ENCODE measurements around the gene METTL8. TPM values are rescaled to one million over a fixed set of nuclear protein-coding genes. Genes with fewer than 3 reads are reported as not detected.

Gene METTL8
- total RNA-seq, 2 donors from 2014 or later = 8.1 to 18.0 TPM

DNA sequence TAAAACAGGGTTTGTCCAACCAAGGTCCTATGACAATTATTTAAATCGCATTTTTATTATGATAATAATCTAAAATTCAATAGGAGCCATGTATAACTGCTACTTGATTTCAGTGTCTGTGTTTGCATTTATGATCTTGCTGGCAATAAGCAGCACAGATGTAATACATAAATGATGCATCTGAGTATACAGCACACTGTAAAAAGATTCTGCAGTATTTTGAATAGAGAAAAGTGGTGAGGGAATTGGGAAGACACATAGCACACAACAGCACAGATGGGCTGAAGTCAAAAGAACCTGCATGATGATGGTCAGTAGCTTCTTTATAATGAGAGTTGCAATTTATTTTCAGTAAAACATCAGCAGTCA is 26.1 kb downstream of the METTL8 start:
- no peaks in the 10 kb centered on the region for H3K36me3 ChIP-seq
- no peak overlapping the region for H3K27ac ChIP-seq
- H3K27me3 ChIP-seq (replicated peaks; ENCODE audit: insufficient read depth) = no peaks in the 10 kb centered on the region
- no peak for DNase-seq (ENCODE audit: low spot score)
- H3K4me1 ChIP-seq (replicated peaks) = no peaks in the 10 kb centered on the region
- no peaks in the 10 kb centered on the region for H3K9me3 ChIP-seq
- TF ChIP-seq, protein P1, sequence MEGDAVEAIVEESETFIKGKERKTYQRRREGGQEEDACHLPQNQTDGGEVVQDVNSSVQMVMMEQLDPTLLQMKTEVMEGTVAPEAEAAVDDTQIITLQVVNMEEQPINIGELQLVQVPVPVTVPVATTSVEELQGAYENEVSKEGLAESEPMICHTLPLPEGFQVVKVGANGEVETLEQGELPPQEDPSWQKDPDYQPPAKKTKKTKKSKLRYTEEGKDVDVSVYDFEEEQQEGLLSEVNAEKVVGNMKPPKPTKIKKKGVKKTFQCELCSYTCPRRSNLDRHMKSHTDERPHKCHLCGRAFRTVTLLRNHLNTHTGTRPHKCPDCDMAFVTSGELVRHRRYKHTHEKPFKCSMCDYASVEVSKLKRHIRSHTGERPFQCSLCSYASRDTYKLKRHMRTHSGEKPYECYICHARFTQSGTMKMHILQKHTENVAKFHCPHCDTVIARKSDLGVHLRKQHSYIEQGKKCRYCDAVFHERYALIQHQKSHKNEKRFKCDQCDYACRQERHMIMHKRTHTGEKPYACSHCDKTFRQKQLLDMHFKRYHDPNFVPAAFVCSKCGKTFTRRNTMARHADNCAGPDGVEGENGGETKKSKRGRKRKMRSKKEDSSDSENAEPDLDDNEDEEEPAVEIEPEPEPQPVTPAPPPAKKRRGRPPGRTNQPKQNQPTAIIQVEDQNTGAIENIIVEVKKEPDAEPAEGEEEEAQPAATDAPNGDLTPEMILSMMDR (IDR thresholded peaks at IDR 0.05) = no peak
- TF ChIP-seq POLR2A (IDR thresholded peaks at IDR 0.05) (no peak), POLR2AphosphoS5 (IDR thresholded peaks at IDR 0.05) (no peak)
- no peak overlapping the region for H3K4me3 ChIP-seq
- 95% methylated on average over 1 of the region's 1 CpG for WGBS
- intact Hi-C loops (cut with DNase I) = no loop called here

DNA sequence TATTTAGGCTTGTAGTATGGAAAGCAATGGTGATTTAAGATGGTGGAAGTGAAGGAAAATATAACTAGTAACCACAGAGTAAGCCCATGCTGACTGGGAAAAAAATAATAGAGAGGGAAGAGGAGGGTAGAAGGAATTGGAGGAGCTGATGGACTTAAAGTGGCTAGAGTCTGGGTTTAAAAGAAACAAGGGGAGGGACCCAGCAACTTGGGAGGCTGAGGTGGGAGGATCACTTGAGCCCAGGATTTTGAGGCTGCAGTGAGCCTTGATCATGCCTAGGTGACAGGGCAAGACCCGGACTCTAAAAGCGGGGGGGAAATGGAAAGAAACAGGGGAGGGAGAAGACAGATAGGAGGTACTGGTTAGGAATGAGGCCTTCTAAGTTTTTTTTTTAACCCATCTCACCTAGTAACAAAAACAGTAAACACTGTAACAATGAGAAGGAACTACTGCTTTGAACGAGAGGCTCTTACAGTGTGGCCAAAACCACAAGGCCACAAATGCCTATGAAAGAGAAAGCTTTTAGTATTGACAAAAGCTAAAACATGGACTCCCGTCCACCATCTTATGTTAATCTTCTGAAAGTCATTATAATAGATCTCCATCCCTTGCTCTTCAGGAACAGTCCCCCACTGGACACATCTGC is 26.6 kb downstream of the METTL8 start:
- WGBS = 81% methylated on average over 4 of the region's 4 CpGs
- H3K36me3 ChIP-seq = no peaks in the 10 kb centered on the region
- no peak for DNase-seq (ENCODE audit: low spot score)
- no peaks in the 10 kb centered on the region for H3K9me3 ChIP-seq
- intact Hi-C loops (cut with DNase I) = no loop called here
- no peak overlapping the region for H3K4me3 ChIP-seq
- TF ChIP-seq, protein P1 (IDR thresholded peaks at IDR 0.05) = no peak
- no peak for TF ChIP-seq POLR2AphosphoS5 (IDR thresholded peaks at IDR 0.05)
- no peak for TF ChIP-seq POLR2A (IDR thresholded peaks at IDR 0.05)
- no peaks in the 10 kb centered on the region for H3K27me3 ChIP-seq (replicated peaks; ENCODE audit: insufficient read depth)
- no peak overlapping the region for H3K27ac ChIP-seq
- H3K4me1 ChIP-seq (replicated peaks) = no peaks in the 10 kb centered on the region

DNA sequence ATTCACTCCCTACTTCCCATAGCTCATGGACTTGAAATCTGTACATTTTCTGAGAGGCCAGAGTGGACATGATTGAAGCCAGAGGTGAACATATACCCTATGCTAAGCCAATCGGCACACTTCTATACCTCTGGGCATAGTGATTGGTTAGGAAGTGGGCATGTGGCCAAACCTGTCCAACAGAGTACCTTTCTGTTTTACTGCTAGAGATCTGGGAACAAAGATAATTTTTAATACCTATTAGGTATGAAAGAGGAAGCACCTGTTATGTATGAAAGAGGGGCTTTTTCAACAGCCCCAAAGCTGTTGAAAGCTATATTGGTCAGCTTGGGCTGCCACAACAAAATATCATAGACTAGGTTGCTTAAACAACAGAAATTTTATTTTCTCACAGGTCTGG is 27.7 kb downstream of the METTL8 start:
- H3K9me3 ChIP-seq = no peaks in the 10 kb centered on the region
- intact Hi-C loops (cut with DNase I) = no loop called here
- DNase-seq (ENCODE audit: low spot score) = no peak
- no peak overlapping the region for H3K27ac ChIP-seq
- H3K4me3 ChIP-seq = no peak overlapping the region
- H3K4me1 ChIP-seq (replicated peaks) = no peaks in the 10 kb centered on the region
- TF ChIP-seq POLR2A (IDR thresholded peaks at IDR 0.05) (no peak), POLR2AphosphoS5 (IDR thresholded peaks at IDR 0.05) (no peak)
- TF ChIP-seq, protein P1 (IDR thresholded peaks at IDR 0.05) = no peak
- H3K27me3 ChIP-seq (replicated peaks; ENCODE audit: insufficient read depth) = no peaks in the 10 kb centered on the region
- 42% methylated on average over 1 of the region's 1 CpG for WGBS
- no peaks in the 10 kb centered on the region for H3K36me3 ChIP-seq

DNA sequence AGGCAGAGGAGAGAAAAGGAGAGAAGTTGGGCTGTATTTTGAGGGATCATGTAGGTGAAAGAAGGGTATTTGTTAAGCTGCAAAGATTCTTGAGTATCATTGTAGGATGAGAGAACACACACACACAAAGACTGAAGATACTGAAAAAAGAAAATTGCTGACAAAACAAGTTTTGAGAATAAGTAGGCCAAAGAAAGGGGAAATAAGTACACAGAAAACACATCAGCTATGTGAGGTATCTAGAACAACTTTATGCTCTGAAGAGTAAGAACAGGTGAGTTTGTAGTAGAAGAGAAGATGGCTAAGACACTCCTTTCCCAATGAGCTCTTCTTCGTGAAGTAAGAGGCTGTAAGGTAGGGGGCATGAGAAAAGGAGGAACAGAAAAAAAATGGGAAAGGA is 28.2 kb downstream of the METTL8 start:
- no peak for TF ChIP-seq POLR2A (IDR thresholded peaks at IDR 0.05)
- TF ChIP-seq, protein P1 (IDR thresholded peaks at IDR 0.05) = no peak
- TF ChIP-seq POLR2AphosphoS5 (IDR thresholded peaks at IDR 0.05) = no peak
- Histone ChIP-seq H3K36me3 (no peaks in the 10 kb centered on the region), H3K27ac (no peak overlapping the region), H3K4me1 (replicated peaks) (no peaks in the 10 kb centered on the region), H3K4me3 (no peak overlapping the region), H3K27me3 (replicated peaks; ENCODE audit: insufficient read depth) (no peaks in the 10 kb centered on the region), H3K9me3 (no peaks in the 10 kb centered on the region)
- 100% methylated on average over 1 of the region's 1 CpG for WGBS
- intact Hi-C loops (cut with DNase I) = no loop called here
- DNase-seq (ENCODE audit: low spot score) = no peak

DNA sequence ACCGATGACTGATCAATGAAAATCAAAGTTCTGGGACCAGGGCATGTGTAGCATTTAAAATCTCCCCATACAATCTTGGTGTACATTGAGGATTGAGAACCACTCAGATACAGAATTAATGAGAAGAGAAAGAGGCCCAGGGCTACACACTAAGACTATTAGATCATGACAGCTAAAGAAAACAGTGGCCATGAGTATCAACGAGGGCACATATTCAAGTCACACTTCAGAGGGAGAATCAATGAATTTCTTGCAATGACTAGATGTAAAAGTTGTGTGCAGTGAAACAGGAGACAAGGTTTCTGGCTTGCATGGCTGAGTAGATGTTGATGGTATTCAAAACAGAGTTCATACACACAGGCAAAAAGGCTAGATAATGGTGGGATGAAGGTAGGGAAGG is 29.1 kb downstream of the METTL8 start:
- WGBS = 99% methylated on average over 2 of the region's 2 CpGs
- H3K4me3 ChIP-seq = no peak overlapping the region
- TF ChIP-seq, protein P1 (IDR thresholded peaks at IDR 0.05) = no peak
- no peak for TF ChIP-seq POLR2AphosphoS5 (IDR thresholded peaks at IDR 0.05)
- TF ChIP-seq POLR2A (IDR thresholded peaks at IDR 0.05) = no peak

More for the DNA sequence above, 29.1 kb downstream of the METTL8 start:
- intact Hi-C loops (cut with DNase I) = no loop called here
- Histone ChIP-seq H3K9me3 (no peaks in the 10 kb centered on the region), H3K36me3 (no peaks in the 10 kb centered on the region), H3K27me3 (replicated peaks; ENCODE audit: insufficient read depth) (no peaks in the 10 kb centered on the region), H3K4me1 (replicated peaks) (no peaks in the 10 kb centered on the region), H3K27ac (no peak overlapping the region)
- DNase-seq (ENCODE audit: low spot score) = no peak

All from prostate gland (tissue), 2 donors.